HG03108 (cell line): ENCODE results near the gene GINS1.
"Not testable (repeated sequence)": the region's sequence is repeated elsewhere in the genome, so short reads cannot be mapped to it uniquely, and the experiment has no call there.

Experiments used
- ATAC-seq: cut with Tn5 transposase; IDR thresholded peaks from one replicate; pipeline ENCODE4 v1.9.1; 2021; ENCODE audit warnings: moderate library complexity; ENCODE audit not compliant: unreplicated experiment

Gene GINS1

GRCh38 chr20:25473297-25473696 is 65.8 kb downstream of the GINS1 start:
- ATAC-seq, result not testable (repeated sequence)

DNA sequence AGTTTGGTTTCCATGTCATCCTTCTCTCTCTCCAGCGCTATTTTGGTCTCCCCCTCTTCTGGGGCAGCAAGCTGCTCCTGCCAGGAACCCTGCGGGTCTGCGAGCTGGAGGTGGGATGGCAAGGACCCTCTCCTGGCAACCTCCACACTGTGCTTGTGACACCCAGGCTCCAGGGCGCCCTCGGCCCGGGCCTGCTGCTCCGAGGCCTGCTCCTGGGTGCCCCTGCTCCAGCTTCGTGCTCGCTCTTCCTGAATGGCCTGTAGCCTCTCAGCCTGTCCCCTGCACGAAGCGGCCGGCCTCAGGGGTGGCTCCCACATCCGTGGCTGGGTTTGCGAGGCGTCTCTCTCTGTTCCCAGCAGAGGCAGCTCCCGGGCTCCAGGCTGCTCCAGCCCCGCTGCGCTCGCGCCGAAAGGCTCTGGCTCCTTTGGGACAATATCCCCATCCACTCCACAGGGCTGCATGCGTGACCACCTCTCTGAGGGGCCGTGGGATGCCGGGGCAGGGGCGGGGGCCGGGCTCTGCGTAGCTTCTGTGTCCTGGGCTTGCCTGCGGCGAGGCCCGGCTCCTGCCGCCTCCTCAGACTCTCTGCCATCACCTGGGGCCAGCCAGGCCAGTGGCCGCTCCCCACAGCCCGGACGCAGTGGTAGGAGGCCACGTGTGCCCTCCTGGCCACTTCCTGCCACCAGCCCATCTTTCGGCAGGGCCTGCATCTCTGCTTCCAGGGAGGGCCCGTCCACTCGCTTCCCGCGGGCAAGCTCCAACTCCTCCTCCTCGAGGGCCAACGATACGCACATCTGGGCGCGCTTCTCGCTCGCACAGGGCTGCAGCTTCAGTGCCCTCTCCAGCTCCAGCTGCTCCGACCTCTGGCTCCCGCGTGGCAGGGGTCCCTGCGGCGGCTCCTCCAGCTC is 68.9 kb downstream of the GINS1 start:
- ATAC-seq, result no peak

DNA sequence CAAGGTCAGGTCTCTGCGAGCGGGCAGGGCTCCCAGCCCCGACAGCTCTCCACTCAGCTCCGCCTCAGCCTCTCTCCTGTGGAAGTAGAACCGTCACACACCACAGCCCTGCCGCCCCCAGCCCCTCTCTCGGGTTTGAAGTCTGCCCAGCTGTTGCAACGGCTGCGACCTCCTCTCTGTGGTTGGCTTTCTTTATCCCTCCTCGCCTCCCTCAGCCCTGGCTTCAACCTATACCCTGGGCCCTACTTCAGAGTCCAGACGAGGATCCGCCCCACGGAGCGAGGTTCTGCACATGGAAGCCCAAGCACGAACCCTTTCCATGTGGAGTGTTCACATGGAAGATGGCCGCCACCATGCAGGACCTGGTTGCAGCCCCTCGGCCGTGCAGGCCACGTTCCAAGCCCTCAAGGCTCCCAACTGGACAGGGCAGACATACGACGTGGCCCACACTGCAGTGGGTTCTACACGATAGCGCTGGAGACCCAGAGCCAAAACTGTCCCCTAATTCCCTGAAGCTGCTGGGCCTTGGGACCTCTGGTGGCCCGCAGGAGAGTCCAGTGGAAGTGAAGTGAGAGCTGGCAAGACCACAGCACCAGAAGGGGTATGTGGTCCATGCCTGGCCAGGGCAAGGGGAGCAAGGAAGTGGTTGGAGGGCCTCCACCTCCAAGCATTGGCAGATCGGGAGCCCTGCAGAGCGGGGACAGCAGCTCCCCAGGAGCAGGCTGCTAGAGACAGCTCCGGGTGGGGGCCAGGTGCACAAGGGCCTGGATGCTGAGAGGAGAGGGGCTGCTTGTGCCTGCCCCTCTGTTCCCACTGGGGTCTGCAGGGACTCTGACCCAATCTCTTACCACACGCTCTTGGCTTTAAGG is 69.8 kb downstream of the GINS1 start:
- ATAC-seq, result no peak

GRCh38 chr20:25478889-25479568 is 71.6 kb downstream of the GINS1 start:
- ATAC-seq, result no peak

DNA sequence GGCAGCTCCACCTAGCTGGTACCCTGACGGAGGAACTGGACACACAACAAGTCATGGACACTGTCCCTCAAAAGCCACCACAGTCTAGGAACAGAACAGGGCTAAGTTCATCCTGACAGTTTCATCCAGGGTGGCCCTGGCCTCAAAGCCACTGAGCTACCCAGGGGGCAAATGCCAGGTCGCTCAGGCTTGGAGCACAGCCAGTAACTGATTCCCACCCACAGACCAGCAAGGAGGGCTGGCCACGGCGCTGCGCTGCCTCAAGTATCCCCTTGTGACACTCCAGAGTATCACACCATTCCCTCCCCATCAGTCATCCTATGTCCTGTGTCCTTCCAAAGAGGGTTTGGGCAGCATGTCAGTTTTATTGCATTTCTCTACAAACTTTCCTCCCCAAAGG is 72.2 kb downstream of the GINS1 start:
- ATAC-seq, result no peak

GRCh38 chr20:25480156-25480555 is 72.7 kb downstream of the GINS1 start:
- ATAC-seq, result no peak

- no peak for ATAC-seq
Measured at GRCh38 chr20:25480797-25481196, 73.3 kb downstream of the GINS1 start.

DNA sequence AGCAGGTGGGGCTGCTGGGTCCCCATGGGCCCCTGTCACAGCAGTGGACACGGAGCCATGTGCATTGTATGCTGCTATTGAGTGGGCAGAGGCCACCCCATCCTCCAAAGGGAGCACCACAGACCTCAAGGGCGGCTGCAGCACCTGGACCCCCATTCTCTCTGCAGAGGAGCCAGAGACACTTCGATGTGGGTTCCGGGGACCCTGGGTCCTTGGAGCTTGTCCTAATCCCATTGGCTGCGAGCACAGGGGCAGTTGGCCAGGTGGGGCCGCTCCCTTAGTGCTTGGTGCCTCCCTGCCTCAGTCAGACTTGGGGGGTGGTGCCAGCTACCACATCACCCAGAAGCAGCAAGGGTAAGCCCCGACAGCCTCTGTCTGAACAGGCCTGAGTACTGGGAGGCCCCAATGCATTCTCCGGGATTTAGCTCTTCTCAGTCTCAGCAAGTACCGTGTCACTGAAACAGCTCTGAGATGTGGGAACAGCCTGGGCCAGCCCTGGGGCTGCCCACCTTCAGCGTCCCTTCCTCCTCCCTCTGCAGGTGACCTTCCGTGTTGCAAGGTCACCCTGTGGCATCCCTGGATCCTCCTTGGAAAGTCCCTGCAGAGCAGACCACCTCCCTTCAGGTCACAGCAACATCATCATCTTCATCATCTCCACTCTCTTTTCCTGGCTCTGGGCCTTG is 73.9 kb downstream of the GINS1 start:
- no peak for ATAC-seq

DNA sequence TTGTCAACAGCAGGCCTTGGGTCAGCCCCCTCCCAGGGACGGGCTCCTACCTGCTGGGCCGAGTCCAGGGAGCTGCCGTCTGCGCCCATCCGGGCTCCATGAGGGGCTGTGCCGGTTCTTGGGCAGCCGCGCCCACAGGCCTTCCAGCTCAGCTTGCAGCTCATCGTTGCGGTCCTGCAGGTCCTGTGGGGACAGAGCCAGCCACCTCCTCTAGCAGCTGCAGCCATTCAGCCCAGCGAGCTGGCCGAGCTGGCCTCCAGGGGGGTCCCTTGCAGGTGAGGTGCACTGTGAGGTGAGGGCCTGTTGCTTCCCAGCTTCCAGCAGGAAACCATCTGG is 74.4 kb downstream of the GINS1 start:
- ATAC-seq, result no peak

GRCh38 chr20:25483431-25484132 is 76.1 kb downstream of the GINS1 start:
- no peak for ATAC-seq

DNA sequence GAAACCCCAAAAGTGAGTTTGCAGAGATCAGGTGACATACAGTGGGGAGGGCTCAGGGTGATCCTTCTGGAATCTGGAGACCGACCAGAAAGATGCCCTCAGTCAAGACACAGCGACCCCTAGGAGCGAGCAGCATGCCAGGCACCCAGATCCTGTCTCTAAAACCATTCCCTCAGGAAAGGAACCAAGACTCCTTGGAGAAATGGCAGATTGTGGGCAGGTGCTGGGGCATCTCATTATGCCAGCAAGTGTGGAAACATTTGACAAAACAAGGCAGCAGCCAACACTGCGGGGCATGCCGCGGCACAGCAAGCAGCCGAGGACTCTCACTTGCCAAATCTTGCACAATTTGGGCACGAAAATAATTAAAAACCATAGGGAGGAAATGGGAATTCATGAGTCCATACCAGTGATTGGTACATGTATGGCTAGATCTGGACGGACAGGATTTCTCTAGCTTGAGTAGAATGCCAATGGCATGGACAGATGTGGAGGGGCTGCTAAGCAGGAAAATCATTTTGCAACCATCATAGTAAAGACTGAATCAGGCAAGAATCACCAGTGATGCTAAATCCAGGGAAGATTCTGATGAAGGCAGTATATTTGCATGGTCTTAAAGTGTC is 76.9 kb downstream of the GINS1 start:
- ATAC-seq, result no peak

DNA sequence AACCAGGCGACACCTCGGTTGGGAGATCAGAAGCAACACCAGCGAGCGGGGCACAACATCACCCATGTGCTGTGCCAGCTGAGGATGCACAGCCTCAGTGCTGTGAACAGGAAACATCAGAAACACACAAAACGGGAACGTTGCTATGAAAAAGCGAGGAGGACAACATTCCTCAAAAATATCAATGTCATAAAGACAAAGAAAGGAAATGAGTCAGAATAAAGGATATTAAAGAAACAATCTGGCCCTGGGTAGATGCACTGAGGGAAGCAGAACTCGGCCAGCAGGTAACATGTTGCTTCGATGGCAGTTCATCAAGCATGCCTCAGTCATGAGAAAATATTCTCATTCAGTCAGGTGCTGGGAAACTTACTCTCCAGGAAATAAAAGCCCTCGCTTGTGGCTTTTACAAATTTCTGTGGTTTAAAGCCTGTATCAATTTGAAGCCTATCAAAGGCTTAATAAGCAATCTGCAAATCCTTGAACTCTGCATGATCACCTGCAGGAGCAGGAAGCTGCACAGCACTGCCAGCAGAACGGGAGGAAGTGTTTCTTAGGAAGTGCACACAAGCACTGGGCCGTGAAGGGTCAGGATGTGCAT is 77.5 kb downstream of the GINS1 start:
- no peak for ATAC-seq

DNA sequence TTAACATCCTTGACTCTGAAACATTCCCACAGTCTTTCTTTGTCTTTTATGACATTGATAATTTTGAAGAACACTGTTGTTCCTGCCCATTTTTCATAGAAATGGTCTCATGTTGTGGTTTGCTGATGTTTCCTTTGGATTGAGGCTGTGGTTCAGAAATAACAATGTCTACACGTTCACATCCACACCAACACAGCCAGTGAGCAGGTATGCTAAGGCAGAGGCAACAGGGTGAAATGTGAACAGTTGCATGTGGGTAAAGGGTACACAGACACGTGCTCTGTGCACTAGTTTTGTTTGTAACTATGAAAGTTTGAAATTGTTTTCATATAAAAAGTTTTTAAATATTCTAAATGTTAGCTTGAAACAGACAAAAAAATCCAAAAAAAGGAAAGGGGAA is 78.4 kb downstream of the GINS1 start:
- ATAC-seq, result no peak

- ATAC-seq, result no peak
Measured at GRCh38 chr20:25486377-25486776, 78.9 kb downstream of the GINS1 start.

DNA sequence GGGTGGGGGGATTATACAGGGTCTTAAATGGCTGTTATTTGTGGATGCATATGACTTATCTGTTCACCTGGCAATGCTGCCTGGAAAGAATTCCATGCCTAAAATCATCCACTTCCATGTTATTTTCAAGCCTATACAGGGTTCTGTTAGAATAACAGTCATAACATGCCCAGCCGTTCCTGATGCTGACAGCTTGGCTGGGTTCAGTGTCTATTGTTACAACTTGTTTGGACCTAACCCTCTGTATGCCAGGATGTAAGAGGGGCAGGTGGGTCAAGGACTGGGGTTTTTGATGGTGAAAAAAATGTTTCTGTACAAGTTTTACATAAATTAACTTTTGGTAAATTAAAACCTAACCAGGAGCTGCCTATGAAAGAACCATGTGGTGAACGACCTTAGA is 79.8 kb downstream of the GINS1 start:
- ATAC-seq, result no peak

- no peak for ATAC-seq
Measured at GRCh38 chr20:25487975-25488374, 80.5 kb downstream of the GINS1 start.

- no peak for ATAC-seq
Measured at GRCh38 chr20:25489221-25489871, 81.9 kb downstream of the GINS1 start.

GRCh38 chr20:25490656-25491445 is 83.4 kb downstream of the GINS1 start:
- ATAC-seq, result no peak
